ENCODE results near the gene RBM47.

The RBM47 gene

GRCh38 chr4:40651280-40651679 is 21.6 kb upstream of the RBM47 start:
- Histone ChIP-seq H4K20me1 (ENCODE audit: insufficient read depth, low read length, poor library complexity, severe bottlenecking) (no peaks in the 10 kb centered on the region), H2AFZ (ENCODE audit: low read length) (no peak overlapping the region), H3F3A (ENCODE audit: low read depth) (no peaks in the 10 kb centered on the region), H3K9me2 (replicated peaks; ENCODE audit: low read depth, low read length) (no peaks in the 10 kb centered on the region), H3K4me2 (ENCODE audit: low read depth, low read length, poor library complexity, severe bottlenecking) (no peak overlapping the region), H3K79me2 (ENCODE audit: insufficient read depth, low read length) (no peaks in the 10 kb centered on the region), H3K9ac (ENCODE audit: low read depth, low read length, poor library complexity, severe bottlenecking) (no peak overlapping the region), H3K9me3 (ENCODE audit: insufficient read depth, low read depth, low read length) (no peaks in the 10 kb centered on the region), H3K27me3 (ENCODE audit: insufficient read depth, low read length, poor library complexity, severe bottlenecking) (no peaks in the 10 kb centered on the region), H3K4me1 (ENCODE audit: insufficient read depth, low read length, poor library complexity, severe bottlenecking) (no peaks in the 10 kb centered on the region), H3K36me3 (ENCODE audit: insufficient read depth, low read length) (no peaks in the 10 kb centered on the region), H3K4me3 (ENCODE audit: low read length, poor library complexity, severe bottlenecking) (no peak overlapping the region)
- TF ChIP-seq EZH2phosphoT487 (IDR thresholded peaks at IDR 0.05; ENCODE audit: borderline replicate concordance) (no peak), CTCF (conservative IDR thresholded peaks at IDR 0.05; ENCODE audit: low read length) (no peak)

- no peaks in the 10 kb centered on the region for H3F3A ChIP-seq (ENCODE audit: low read depth)
- H3K9me3 ChIP-seq (ENCODE audit: insufficient read depth, low read depth, low read length) = no peaks in the 10 kb centered on the region
- H3K4me1 ChIP-seq (ENCODE audit: insufficient read depth, low read length, poor library complexity, severe bottlenecking) = no peaks in the 10 kb centered on the region
- H3K4me2 ChIP-seq (ENCODE audit: low read depth, low read length, poor library complexity, severe bottlenecking) = no peak overlapping the region
- no peaks in the 10 kb centered on the region for H3K27me3 ChIP-seq (ENCODE audit: insufficient read depth, low read length, poor library complexity, severe bottlenecking)
- H3K4me3 ChIP-seq (ENCODE audit: low read length, poor library complexity, severe bottlenecking) = no peak overlapping the region
- H3K9me2 ChIP-seq (replicated peaks; ENCODE audit: low read depth, low read length) = no peaks in the 10 kb centered on the region
- no peak for TF ChIP-seq EZH2phosphoT487 (IDR thresholded peaks at IDR 0.05; ENCODE audit: borderline replicate concordance)
- no peak for TF ChIP-seq CTCF (conservative IDR thresholded peaks at IDR 0.05; ENCODE audit: low read length)
- H3K9ac ChIP-seq (ENCODE audit: low read depth, low read length, poor library complexity, severe bottlenecking) = no peak overlapping the region
- H3K36me3 ChIP-seq (ENCODE audit: insufficient read depth, low read length) = no peaks in the 10 kb centered on the region
- no peak overlapping the region for H2AFZ ChIP-seq (ENCODE audit: low read length)
- no peaks in the 10 kb centered on the region for H4K20me1 ChIP-seq (ENCODE audit: insufficient read depth, low read length, poor library complexity, severe bottlenecking)
- no peaks in the 10 kb centered on the region for H3K79me2 ChIP-seq (ENCODE audit: insufficient read depth, low read length)
These were observed 19.7 kb upstream of the RBM47 start for GRCh38 chr4:40649321-40649720.

- Histone ChIP-seq H3K4me3 (ENCODE audit: low read length, poor library complexity, severe bottlenecking) (no peak overlapping the region), H3K36me3 (ENCODE audit: insufficient read depth, low read length) (no peaks in the 10 kb centered on the region), H3K79me2 (ENCODE audit: insufficient read depth, low read length) (no peaks in the 10 kb centered on the region), H4K20me1 (ENCODE audit: insufficient read depth, low read length, poor library complexity, severe bottlenecking) (no peaks in the 10 kb centered on the region), H3K9me2 (replicated peaks; ENCODE audit: low read depth, low read length) (no peaks in the 10 kb centered on the region), H3K9me3 (ENCODE audit: insufficient read depth, low read depth, low read length) (no peaks in the 10 kb centered on the region), H3K27me3 (ENCODE audit: insufficient read depth, low read length, poor library complexity, severe bottlenecking) (no peaks in the 10 kb centered on the region), H3K4me2 (ENCODE audit: low read depth, low read length, poor library complexity, severe bottlenecking) (no peak overlapping the region), H3K9ac (ENCODE audit: low read depth, low read length, poor library complexity, severe bottlenecking) (no peak overlapping the region), H3F3A (ENCODE audit: low read depth) (no peaks in the 10 kb centered on the region), H3K4me1 (ENCODE audit: insufficient read depth, low read length, poor library complexity, severe bottlenecking) (no peaks in the 10 kb centered on the region), H2AFZ (ENCODE audit: low read length) (no peak overlapping the region)
- TF ChIP-seq EZH2phosphoT487 (IDR thresholded peaks at IDR 0.05; ENCODE audit: borderline replicate concordance) (no peak), CTCF (conservative IDR thresholded peaks at IDR 0.05; ENCODE audit: low read length) (no peak)
These were observed 19.1 kb upstream of the RBM47 start for GRCh38 chr4:40648742-40649281.

Measured in Loucy (cell line).